CD4-positive, alpha-beta memory T cell (primary cell): Measurements from ENCODE around the gene DAGLA. TPM values are rescaled to one million over a fixed set of nuclear protein-coding genes. Genes with fewer than 3 reads are reported as not detected.

Experiments
- CTCF ChIA-PET: fragments of 350-600 bp; sonication (Branson Sonifier 250); formaldehyde crosslinking; loops from one replicate; lab custom pipeline; 2021; ENCODE audit warnings: inconsistent platforms; ENCODE audit not compliant: partially characterized antibody; lab: Charles Lee
- POLR2A ChIA-PET: fragments of 350-600 bp; sonication (Branson Sonifier 250); formaldehyde crosslinking; loops from one replicate; lab custom pipeline; 2021; ENCODE audit not compliant: partially characterized antibody; lab: Charles Lee
- DNase-seq, 5 donors: peaks; one replicate each; pipeline versions ENCODE4 v3.0.0 to v3.0.0-alpha.2; 2020 to 2022; ENCODE audit warnings: mixed read lengths in 1 of 5
- H3K27ac ChIP-seq: one replicate; pipeline ENCODE4 v1.7.0; 2013; ENCODE audit warnings: low read depth, low read length
- H3K27me3 ChIP-seq: 2 replicates; pipeline ENCODE4 v1.7.0; 2013; ENCODE audit warnings: mild to moderate bottlenecking, low read length, moderate library complexity; ENCODE audit not compliant: insufficient read depth
- H3K36me3 ChIP-seq: 2 replicates; pipeline ENCODE4 v1.7.0; 2013; ENCODE audit warnings: mild to moderate bottlenecking, low read length, moderate library complexity; ENCODE audit not compliant: insufficient read depth
- H3K4me1 ChIP-seq: 2 replicates; pipeline ENCODE4 v1.7.0; 2013; ENCODE audit warnings: mild to moderate bottlenecking, low read length, moderate library complexity; ENCODE audit not compliant: insufficient read depth
- H3K4me3 ChIP-seq, 2 donors: one replicate each; pipeline ENCODE4 v1.7.0; 2013; ENCODE audit warnings: low read length in 2 of 2, mild to moderate bottlenecking in 1 of 2
- H3K9me3 ChIP-seq, 2 donors: one replicate each; pipeline ENCODE4 v1.7.0; 2013; ENCODE audit warnings: low read length in 2 of 2, control low read depth in 1 of 2; ENCODE audit not compliant: control insufficient read depth in 1 of 2
- H3K27ac Mint-ChIP-seq, 7 donors: one replicate each; pipeline ENCODE4 v1.8.0; 2020 to 2021; ENCODE audit warnings: mixed read lengths in 7 of 7, mild to moderate bottlenecking in 6 of 7, inconsistent platforms in 3 of 7, moderate library complexity in 3 of 7
- H3K27me3 Mint-ChIP-seq, 2 donors: one replicate each; pipeline ENCODE4 v1.8.0; 2020 to 2021; ENCODE audit warnings: mixed read lengths in 2 of 2
- H3K36me3 Mint-ChIP-seq, 2 donors: one replicate each; pipeline ENCODE4 v1.8.0; 2020 to 2021; ENCODE audit warnings: mixed read lengths in 2 of 2, inconsistent platforms in 1 of 2, mild to moderate bottlenecking in 1 of 2
- H3K4me1 Mint-ChIP-seq, 4 donors: one replicate each; pipeline ENCODE4 v1.8.0; 2020 to 2021; ENCODE audit warnings: mixed read lengths in 4 of 4, mild to moderate bottlenecking in 1 of 4
- H3K4me3 Mint-ChIP-seq, 8 donors: one replicate each; pipeline ENCODE4 v1.8.0; 2020 to 2021; ENCODE audit warnings: mixed read lengths in 8 of 8, mild to moderate bottlenecking in 7 of 8, moderate library complexity in 6 of 8, inconsistent platforms in 3 of 8
- H3K9me3 Mint-ChIP-seq, 8 donors: one replicate each; pipeline ENCODE4 v1.8.0; 2020 to 2021; ENCODE audit warnings: mixed read lengths in 8 of 8, mild to moderate bottlenecking in 5 of 8, inconsistent platforms in 3 of 8, moderate library complexity in 1 of 8
- intact Hi-C: fragments of 100-400 bp; cut with micrococcal nuclease; formaldehyde crosslinking; loops from one replicate; pipeline ENCODE4 v1.15.1; 2023
- polyA plus RNA-seq, 2 donors: library from polyadenylated mRNA; unstranded; fragments of 300-500 nt; fragmentation: Illumina TruSeq; gene quantifications; one replicate each; pipeline ENCODE4 v1.2.3, GENCODE V29; 2021
- total RNA-seq, 2 experiments: library from RNA; stranded (reverse); gene quantifications; one replicate each; pipeline ENCODE4 v1.2.3, GENCODE V29; 2021

Gene DAGLA
- total and polyA plus RNA-seq, 4 experiments from 2014 or later, result 0.30 to 0.52 (median 0.44) TPM; not detected in 1

DNA sequence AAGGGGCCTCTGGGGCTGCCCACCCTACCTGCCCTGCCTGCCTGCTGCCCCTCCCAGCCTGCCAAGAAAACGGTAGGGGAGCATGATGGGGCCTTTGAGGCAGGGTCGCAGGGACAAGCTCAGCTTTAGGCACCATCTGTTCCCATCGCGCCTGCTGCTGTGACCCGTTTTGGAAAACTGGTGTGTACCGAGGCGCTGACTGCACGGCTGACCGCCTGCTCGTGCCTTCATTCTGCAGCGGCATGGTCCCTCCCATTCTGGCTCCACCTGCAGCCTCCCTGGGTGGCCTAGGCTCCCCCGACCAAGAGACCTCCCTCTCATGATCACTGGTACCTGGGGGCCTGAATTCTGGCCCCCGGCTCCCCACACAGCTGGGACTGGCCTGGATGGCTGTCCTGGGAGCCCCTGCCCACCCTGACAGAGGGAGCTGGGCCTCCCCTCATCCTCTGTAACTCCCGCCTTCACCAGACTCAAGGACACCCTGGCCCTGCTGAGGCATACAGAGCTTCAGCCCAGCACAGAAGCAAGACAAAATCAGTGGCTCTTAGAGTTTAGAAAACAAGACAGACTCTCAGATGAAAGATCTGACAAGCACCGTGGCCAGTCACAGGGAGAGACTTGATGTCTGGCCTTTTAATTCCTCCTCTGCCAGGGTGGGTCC, 65.7 kb downstream of the DAGLA start:
- no peaks in the 10 kb centered on the region for H3K9me3 Mint-ChIP-seq
- ChIA-PET POLR2A (no interaction called here), CTCF (interaction anchor here (1.5 to 2.2 kb wide), 2 partner anchors 31 to 363 kb away, joined by 4 to 14 read pairs; no protein-coding TSS in a partner anchor)
- no peak overlapping the region for H3K27ac Mint-ChIP-seq
- H3K4me3 Mint-ChIP-seq, result no peak overlapping the region
- H3K36me3 ChIP-seq, result no peaks in the 10 kb centered on the region
- H3K27me3 Mint-ChIP-seq, result peaks cover 7 to 9% of the 10 kb centered on the region in 2 donors
- H3K36me3 Mint-ChIP-seq, result no peaks in the 10 kb centered on the region
- no peak for DNase-seq
- H3K27ac ChIP-seq, result no peak overlapping the region
- peaks cover 0 to 2% (median under 1%) of the 10 kb centered on the region in 4 donors for H3K4me1 Mint-ChIP-seq
- H3K27me3 ChIP-seq, result no peaks in the 10 kb centered on the region
- intact Hi-C loops, result no loop called here
- H3K9me3 ChIP-seq, result no peaks in the 10 kb centered on the region
- H3K4me3 ChIP-seq, result no peak overlapping the region
- H3K4me1 ChIP-seq, result no peaks in the 10 kb centered on the region

DNA sequence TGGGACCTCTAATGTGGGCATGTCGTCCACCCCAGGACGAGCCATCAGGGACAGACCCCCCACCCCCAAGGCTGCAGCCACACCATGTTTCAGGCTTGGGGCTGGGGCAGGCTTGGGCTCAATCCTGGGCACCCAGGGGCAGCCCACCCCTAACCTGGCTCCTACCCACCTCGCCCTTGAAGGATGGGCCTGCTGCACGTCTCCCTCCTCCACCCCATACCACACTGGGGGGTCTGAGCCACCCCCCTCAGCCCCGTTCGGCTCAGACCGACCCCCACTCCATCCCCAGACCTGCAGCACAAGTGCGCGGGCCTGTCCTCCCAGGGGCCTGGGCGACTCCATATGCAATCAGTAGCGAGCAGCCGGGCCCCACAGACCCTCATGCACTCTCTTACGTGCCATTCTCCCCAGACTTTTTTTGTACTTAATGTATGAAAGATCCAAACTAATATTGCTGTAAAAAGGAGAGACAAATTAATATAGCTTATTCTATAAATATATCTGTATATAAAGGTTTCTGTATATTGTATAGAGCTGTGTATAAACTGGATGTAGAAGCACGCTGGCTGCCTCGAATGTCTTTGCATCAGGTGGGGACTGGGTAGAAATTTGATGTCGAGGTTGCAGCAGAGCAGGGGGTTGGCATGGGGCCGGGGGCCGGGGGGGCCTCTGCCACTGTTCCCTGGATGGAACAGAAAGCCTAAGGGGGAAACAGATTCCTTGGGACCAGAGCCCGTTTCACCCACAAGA, 66.4 kb downstream of the DAGLA start:
- ChIA-PET CTCF (interaction anchor here (0.9 to 2.2 kb wide), 7 partner anchors 13 to 362 kb away, joined by 3 to 14 read pairs (median 4); no protein-coding TSS in a partner anchor), POLR2A (interaction anchor here (0.8 kb wide), 1 partner anchor 43 kb away, joined by 4 read pairs; no protein-coding TSS in a partner anchor)
- no peak overlapping the region for H3K27ac Mint-ChIP-seq
- no peak overlapping the region for H3K4me3 Mint-ChIP-seq
- Histone ChIP-seq H3K9me3 (no peaks in the 10 kb centered on the region), H3K4me3 (no peak overlapping the region), H3K4me1 (peaks cover under 1% of the 10 kb centered on the region), H3K27ac (no peak overlapping the region), H3K27me3 (no peaks in the 10 kb centered on the region), H3K36me3 (no peaks in the 10 kb centered on the region)
- intact Hi-C loops, result no loop called here
- no peak for DNase-seq
- H3K27me3 Mint-ChIP-seq, result peaks cover 11 to 12% of the 10 kb centered on the region in 2 donors
- H3K9me3 Mint-ChIP-seq, result no peaks in the 10 kb centered on the region
- H3K36me3 Mint-ChIP-seq, result no peaks in the 10 kb centered on the region
- peaks cover 0 to 7% (median 4%) of the 10 kb centered on the region in 4 donors for H3K4me1 Mint-ChIP-seq

DNA sequence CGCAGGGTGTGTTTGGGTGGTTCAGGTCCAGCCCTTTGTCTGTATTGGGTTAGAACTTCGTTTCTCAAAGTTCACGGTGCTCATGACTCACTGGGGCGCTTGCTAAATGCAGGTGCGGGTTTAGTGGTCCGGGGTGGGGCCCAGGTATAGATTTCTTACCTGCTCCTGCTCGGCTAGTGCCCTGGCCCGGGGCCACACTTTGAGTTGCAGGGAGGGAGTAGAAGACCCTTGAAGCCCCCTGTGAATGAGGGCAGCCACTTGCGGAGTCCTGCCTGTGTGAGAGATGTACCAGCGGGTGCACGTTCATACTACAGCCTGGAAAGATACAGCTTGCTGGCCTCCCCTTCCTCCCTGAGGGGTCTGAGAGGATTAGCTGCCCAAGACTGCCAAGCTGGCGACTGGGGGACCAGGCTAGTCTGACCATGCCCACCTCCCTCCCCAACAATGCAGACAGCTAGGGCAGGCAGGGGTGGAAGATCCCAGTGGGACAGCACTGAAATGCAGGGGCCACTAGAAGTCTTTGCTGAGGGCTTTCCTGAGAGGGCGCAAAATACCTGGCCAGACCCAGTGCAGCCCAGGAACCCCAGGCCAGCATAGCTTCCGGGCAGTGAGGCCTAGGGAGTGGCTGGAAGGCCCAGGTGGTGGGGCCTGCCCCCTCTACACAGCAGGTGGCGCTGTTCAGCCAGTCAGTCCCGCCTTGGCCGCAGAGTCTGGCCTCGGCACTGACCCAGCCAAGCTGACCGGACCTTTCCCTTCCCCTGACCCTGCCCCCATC, 67.2 kb downstream of the DAGLA start:
- no peaks in the 10 kb centered on the region for H3K9me3 Mint-ChIP-seq
- no peak overlapping the region for H3K27ac ChIP-seq
- CTCF ChIA-PET, result interaction anchor here (0.9 to 2.2 kb wide), 8 partner anchors 14 to 361 kb away, joined by 3 to 14 read pairs (median 4); no protein-coding TSS in a partner anchor
- H3K4me3 ChIP-seq, result no peak overlapping the region
- intact Hi-C loops, result no loop called here
- peaks cover 11 to 12% of the 10 kb centered on the region in 2 donors for H3K27me3 Mint-ChIP-seq
- H3K4me1 ChIP-seq, result peaks cover 7% of the 10 kb centered on the region
- POLR2A ChIA-PET, result interaction anchor here (0.8 kb wide), 1 partner anchor 43 kb away, joined by 4 read pairs; no protein-coding TSS in a partner anchor
- peak in 2 of 5 donors; percentile 18 to 26 for DNase-seq
- H3K36me3 ChIP-seq, result no peaks in the 10 kb centered on the region
- peaks cover 2 to 11% (median 5%) of the 10 kb centered on the region in 4 donors for H3K4me1 Mint-ChIP-seq
- no peak overlapping the region for H3K4me3 Mint-ChIP-seq
- no peaks in the 10 kb centered on the region for H3K36me3 Mint-ChIP-seq
- no peaks in the 10 kb centered on the region for H3K27me3 ChIP-seq
- H3K27ac Mint-ChIP-seq, result peak overlapping the region in 1 of 7 donors; percentile 12
- no peaks in the 10 kb centered on the region for H3K9me3 ChIP-seq

DNA sequence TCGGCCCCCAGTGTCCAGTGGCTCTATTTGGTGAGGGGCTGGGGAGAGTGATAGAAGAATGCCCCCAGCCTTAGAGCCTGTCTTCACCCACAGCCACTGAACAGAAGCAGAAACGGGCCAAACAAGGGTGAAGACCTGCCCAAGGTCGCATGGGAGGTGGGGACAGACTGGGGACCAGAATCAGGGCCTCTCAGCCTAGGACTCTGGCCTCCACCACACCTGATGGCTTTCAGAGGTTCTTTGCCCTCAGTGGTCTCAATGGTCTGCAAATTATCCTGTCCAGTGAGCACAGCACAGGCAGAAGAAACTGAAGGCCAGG, 67.7 kb downstream of the DAGLA start:
- H3K27me3 Mint-ChIP-seq, result peaks cover 11 to 12% of the 10 kb centered on the region in 2 donors
- H3K36me3 ChIP-seq, result no peaks in the 10 kb centered on the region
- intact Hi-C loops, result no loop called here
- DNase-seq, result no peak
- no peaks in the 10 kb centered on the region for H3K36me3 Mint-ChIP-seq
- no peak overlapping the region for H3K4me3 ChIP-seq
- H3K4me3 Mint-ChIP-seq, result no peak overlapping the region
- H3K27ac ChIP-seq, result no peak overlapping the region
- H3K4me1 ChIP-seq, result peaks cover 10% of the 10 kb centered on the region
- ChIA-PET POLR2A (no interaction called here), CTCF (interaction anchor here (0.9 to 2.2 kb wide), 6 partner anchors 15 to 361 kb away, joined by 4 to 14 read pairs (median 4); no protein-coding TSS in a partner anchor)
- no peak overlapping the region for H3K27ac Mint-ChIP-seq
- H3K9me3 ChIP-seq, result no peaks in the 10 kb centered on the region
- H3K9me3 Mint-ChIP-seq, result no peaks in the 10 kb centered on the region
- H3K27me3 ChIP-seq, result no peaks in the 10 kb centered on the region
- H3K4me1 Mint-ChIP-seq, result peaks cover 2 to 11% (median 6%) of the 10 kb centered on the region in 4 donors

DNA sequence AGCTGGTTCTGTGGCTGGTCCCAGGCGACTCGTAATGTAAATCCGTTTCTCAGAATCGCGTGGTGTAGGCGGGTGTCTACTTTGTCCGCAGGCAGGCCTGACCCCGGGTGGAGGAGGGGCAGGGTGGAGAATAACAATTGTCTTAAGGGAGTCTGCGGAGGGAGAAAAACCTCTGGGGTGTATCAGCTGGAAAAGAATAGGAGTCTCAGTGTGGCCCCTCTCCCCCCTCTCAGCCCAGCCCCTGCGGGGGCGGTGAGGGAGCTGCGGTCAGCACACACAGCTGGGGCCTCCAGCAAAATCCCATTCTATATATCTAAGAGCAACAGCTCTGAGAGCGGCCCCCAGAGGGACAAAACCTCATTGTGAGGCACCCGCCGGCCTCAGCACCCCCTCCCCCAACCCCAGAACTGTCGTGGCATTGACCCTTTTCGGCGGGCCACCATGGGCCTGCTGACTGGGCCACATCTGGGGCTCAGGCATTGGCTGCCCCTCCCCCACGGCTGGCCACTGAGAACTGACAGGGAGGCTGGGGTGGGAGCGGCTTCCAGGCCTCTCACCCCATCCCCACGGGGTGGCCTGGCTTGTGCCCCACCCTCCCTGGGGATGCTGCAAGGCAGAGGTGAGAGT, 69.5 kb downstream of the DAGLA start:
- intact Hi-C loops, result no loop called here

DNA sequence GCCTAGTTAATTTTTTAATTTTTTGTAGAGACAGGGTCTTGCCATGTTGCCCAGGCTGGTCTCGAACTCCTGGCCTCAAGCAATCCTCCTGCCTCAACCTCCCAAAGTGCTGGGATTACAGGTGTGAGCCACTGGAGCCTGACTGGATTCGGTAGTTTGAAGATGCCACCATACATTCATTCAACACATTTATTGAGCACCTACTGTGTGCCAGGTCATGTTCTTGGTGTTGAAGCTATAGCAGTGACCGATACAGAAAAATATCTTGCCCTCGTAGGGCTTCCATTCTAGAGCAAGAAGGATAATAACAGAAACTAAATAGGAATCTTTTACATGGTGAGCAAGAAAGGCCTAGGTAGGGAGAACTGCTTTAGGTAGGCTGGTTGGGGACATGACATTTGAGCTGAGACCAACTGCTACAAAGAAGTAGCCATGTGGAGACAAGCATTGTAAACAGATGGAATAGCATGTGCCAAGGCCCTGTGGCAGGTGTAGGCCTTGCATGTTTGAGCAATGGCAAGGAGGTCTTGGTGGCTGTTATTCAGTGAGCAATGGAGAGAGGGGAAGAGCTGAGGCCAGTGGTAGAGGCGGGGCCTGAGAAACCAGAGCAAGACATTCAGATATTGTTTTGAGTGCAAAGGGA, 70.6 kb downstream of the DAGLA start:
- intact Hi-C loops, result no loop called here
- CTCF ChIA-PET, result interaction anchor here (1.5 to 3.4 kb wide), 4 partner anchors 17 to 67 kb away, joined by 3 to 10 read pairs (median 4); no protein-coding TSS in a partner anchor
- POLR2A ChIA-PET, result no interaction called here
- Mint-ChIP-seq H3K4me3 (peak overlapping the region in 7 of 8 donors; percentile 22 to 71 (median 49)), H3K36me3 (no peaks in the 10 kb centered on the region), H3K27me3 (peaks cover 11 to 14% of the 10 kb centered on the region in 2 donors), H3K9me3 (no peaks in the 10 kb centered on the region), H3K27ac (peak overlapping the region in 2 of 7 donors; percentile 6 to 42), H3K4me1 (peaks cover 2 to 25% (median 14%) of the 10 kb centered on the region in 4 donors)
- DNase-seq, result no peak
- Histone ChIP-seq H3K4me1 (peaks cover 10% of the 10 kb centered on the region), H3K27ac (no peak overlapping the region), H3K9me3 (no peaks in the 10 kb centered on the region), H3K36me3 (no peaks in the 10 kb centered on the region), H3K4me3 (no peak overlapping the region), H3K27me3 (no peaks in the 10 kb centered on the region)

More for the DNA sequence above, 69.5 kb downstream of the DAGLA start:
- H3K36me3 Mint-ChIP-seq, result no peaks in the 10 kb centered on the region
- DNase-seq, result no peak
- peaks cover 11 to 14% of the 10 kb centered on the region in 2 donors for H3K27me3 Mint-ChIP-seq
- Histone ChIP-seq H3K4me1 (peaks cover 10% of the 10 kb centered on the region), H3K36me3 (no peaks in the 10 kb centered on the region), H3K27ac (no peak overlapping the region), H3K4me3 (no peak overlapping the region), H3K27me3 (no peaks in the 10 kb centered on the region), H3K9me3 (no peaks in the 10 kb centered on the region)
- H3K4me1 Mint-ChIP-seq, result peaks cover 2 to 22% (median 11%) of the 10 kb centered on the region in 4 donors
- CTCF ChIA-PET, result interaction anchor here (0.9 to 3.4 kb wide), 11 partner anchors 9 to 358 kb away, joined by 3 to 10 read pairs (median 3); no protein-coding TSS in a partner anchor
- peak overlapping the region in 1 of 8 donors; percentile 18 for H3K4me3 Mint-ChIP-seq
- peak overlapping the region in 1 of 7 donors; percentile 66 for H3K27ac Mint-ChIP-seq
- H3K9me3 Mint-ChIP-seq, result no peaks in the 10 kb centered on the region
- POLR2A ChIA-PET, result no interaction called here
